Thyroid gland (tissue), 4 donors: ENCODE data around the gene DSTN.

Experiments used
- CTCF ChIP-seq, 6 experiments: fragments of 200-600 bp in 3 of 6; fragments of 450-650 bp in 3 of 6; sonication (generic) in 3 of 6; IDR thresholded peaks; one replicate each; pipeline ENCODE4 v1.5.1; 2016 to 2019; ENCODE audit warnings: antibody characterized with exemption in 6 of 6, mild to moderate bottlenecking in 2 of 6, inconsistent platforms in 1 of 6, moderate library complexity in 1 of 6
- POLR2A ChIP-seq, 2 donors: fragments of 450-650 bp; IDR thresholded peaks; one replicate each; pipeline ENCODE4 v1.6.1; 2017; ENCODE audit warnings: antibody characterized with exemption in 2 of 2, mild to moderate bottlenecking in 2 of 2, moderate library complexity in 1 of 2

GRCh38 chr20:17558941-17559304, 11.0 kb upstream of the DSTN start:
- TF ChIP-seq POLR2A (IDR thresholded peaks at IDR 0.05) (no peak), CTCF (IDR thresholded peaks at IDR 0.05) (no peak)
